ENCODE data around the gene BCAT1. TPM values are rescaled to one million over a fixed set of nuclear protein-coding genes. Genes with fewer than 3 reads are reported as not detected.

BCAT1 gene, protein sequence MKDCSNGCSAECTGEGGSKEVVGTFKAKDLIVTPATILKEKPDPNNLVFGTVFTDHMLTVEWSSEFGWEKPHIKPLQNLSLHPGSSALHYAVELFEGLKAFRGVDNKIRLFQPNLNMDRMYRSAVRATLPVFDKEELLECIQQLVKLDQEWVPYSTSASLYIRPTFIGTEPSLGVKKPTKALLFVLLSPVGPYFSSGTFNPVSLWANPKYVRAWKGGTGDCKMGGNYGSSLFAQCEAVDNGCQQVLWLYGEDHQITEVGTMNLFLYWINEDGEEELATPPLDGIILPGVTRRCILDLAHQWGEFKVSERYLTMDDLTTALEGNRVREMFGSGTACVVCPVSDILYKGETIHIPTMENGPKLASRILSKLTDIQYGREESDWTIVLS
- polyA plus RNA-seq (2011; rRNA removed) (61.1 and 62.8 TPM in 2 replicates), polyA minus RNA-seq (2011; rRNA and poly(A)+ RNA removed) (116 and 172 TPM in 2 replicates)

DNA sequence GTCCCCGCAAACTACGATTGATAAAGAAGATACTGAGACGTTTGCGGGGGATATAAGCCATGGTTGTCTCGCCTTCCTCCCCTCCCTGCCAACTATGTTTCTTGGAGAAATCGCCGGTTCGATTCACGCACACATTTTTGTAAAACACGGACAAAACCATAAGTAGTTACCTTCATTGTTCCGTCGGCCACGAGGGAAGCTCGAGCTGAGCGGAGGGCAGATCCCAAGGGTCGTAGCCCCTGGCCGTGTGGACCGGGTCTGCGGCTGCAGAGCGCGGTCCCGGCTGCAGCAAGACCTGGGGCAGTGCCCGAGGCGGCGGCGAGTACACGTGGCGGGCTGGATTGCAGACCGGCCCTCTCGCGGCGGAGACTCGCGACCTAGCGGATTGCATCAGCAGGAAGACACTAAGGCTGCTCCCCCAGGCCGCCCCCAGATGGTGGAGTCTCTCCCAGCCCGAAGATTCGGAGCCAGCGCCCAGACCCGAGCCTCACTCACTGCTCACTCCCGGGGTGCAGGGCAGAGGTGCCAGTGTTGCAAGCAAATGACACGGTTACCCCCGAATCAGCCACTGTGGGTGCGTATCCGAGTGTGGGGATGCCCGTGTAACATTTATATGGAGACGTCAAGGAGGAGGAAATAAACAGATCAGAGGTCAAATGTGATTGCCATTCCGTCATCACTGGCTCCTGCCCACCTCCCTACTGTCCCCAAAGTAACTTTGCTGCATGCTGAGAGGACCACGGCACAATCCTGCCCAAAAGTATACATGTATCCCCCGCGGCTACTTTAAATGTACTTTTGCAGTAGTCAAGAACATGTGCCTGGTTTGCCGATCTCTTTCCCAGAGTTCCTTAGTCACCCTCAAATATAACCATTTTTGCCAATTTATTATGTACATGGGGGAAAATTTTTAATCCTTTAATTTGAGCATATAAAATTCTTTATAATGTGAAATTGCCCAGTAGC lies at the start of gene BCAT1:
Gene BCAT1, minus strand, starts transcription at position 345 of the 966 bp plus-strand sequence. Its CDS starts 169 bp downstream, at position 176.
- DNase-seq (ENCODE audit: low read depth, low spot score), result peak; percentile 70
- Histone ChIP-seq H3K9me3 (ENCODE audit: control insufficient read depth, insufficient read depth, low read length) (no peaks in the 10 kb centered on the region), H3K4me3 (ENCODE audit: low read depth, low read length) (peak within 1 kb of the TSS; percentile 86), H3K27ac (ENCODE audit: low read depth, low read length) (peak within 1 kb of the TSS; percentile 92), H3K27me3 (ENCODE audit: control insufficient read depth, insufficient read depth, low read length) (no peaks in the 10 kb centered on the region)
- TF ChIP-seq, protein P1, sequence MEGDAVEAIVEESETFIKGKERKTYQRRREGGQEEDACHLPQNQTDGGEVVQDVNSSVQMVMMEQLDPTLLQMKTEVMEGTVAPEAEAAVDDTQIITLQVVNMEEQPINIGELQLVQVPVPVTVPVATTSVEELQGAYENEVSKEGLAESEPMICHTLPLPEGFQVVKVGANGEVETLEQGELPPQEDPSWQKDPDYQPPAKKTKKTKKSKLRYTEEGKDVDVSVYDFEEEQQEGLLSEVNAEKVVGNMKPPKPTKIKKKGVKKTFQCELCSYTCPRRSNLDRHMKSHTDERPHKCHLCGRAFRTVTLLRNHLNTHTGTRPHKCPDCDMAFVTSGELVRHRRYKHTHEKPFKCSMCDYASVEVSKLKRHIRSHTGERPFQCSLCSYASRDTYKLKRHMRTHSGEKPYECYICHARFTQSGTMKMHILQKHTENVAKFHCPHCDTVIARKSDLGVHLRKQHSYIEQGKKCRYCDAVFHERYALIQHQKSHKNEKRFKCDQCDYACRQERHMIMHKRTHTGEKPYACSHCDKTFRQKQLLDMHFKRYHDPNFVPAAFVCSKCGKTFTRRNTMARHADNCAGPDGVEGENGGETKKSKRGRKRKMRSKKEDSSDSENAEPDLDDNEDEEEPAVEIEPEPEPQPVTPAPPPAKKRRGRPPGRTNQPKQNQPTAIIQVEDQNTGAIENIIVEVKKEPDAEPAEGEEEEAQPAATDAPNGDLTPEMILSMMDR (IDR thresholded peaks at IDR 0.05; ENCODE audit: low read depth, low read length), result peak; percentile 16; the same call in 1 of the 2 replicates
- ChIA-PET CTCF (interaction anchor here (1.2 kb wide), 1 partner anchor 206 kb away, joined by 3 read pairs; no protein-coding TSS in a partner anchor), POLR2A (interaction anchor here (0.7 to 1.8 kb wide), 4 partner anchors 19 to 571 kb away, joined by 3 to 4 read pairs (median 4); no protein-coding TSS in a partner anchor)

DNA sequence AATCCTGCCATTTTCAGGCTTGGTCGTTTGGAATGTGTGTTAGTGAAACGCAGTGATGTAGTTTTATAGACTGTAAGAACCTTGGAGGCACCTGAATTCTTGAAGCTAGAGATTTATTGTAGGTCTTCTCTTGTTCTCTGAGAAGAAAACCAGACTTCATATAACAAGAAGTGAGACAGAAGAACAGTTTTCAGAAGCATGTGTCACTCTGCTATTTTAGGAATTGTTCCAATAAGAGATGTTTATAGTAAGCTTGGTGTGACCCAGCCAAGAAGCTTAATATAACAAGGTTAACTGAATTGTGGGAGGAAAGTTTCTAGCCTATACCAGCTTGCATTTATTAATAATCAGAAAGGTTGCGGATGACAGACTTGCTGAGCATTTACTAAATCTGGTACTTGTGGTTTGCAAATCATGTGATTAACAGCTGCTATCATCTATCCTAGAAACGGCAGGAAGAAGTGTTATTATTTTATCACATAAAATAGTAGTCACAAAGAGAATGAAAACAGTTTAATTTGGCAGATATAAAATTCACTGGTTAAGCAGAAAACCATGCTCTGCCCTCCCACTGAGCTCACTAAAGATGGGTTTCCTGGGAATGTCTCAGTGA lies 49.2 kb upstream of the BCAT1 start:
- ChIA-PET POLR2A (interaction anchor here (0.9 to 2.0 kb wide), 2 partner anchors 153 to 197 kb away, joined by 3 to 5 read pairs; partner anchors contain the start of genes DNAI7 and ETFRF1), CTCF (interaction anchor here (1.0 to 4.8 kb wide), 5 partner anchors 128 to 244 kb away, joined by 3 to 24 read pairs (median 3); no protein-coding TSS in a partner anchor)
- Histone ChIP-seq H3K4me3 (ENCODE audit: low read depth, low read length) (no peak overlapping the region), H3K9me3 (ENCODE audit: control insufficient read depth, insufficient read depth, low read length) (no peaks in the 10 kb centered on the region), H3K27me3 (ENCODE audit: control insufficient read depth, insufficient read depth, low read length) (no peaks in the 10 kb centered on the region), H3K27ac (ENCODE audit: low read depth, low read length) (no peak overlapping the region)
- TF ChIP-seq, protein P1 (IDR thresholded peaks at IDR 0.05; ENCODE audit: low read depth, low read length), result no peak
- peak; percentile 58 for DNase-seq (ENCODE audit: low read depth, low spot score)

DNA sequence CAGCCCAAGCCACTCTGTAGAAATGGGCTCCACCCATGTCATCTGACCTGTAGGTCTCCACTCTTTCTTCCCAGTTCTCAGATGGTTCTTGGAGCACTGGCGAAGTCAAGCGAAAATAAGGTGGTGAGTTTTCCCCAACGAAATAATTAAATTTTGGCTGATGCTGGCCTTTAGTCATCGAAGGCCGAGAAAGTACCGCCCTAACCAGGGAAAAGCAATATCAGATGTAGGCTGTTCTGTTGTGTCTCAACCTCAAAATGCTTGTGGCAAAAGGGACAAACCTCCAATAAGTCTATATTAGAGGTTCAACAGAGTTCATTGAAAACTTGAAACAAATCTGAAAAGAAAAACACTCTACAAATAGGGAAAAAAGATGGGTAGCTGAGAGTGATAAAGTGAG lies 48.6 kb upstream of the BCAT1 start:
- Histone ChIP-seq H3K9me3 (ENCODE audit: control insufficient read depth, insufficient read depth, low read length) (no peaks in the 10 kb centered on the region), H3K27ac (ENCODE audit: low read depth, low read length) (no peak overlapping the region), H3K27me3 (ENCODE audit: control insufficient read depth, insufficient read depth, low read length) (no peaks in the 10 kb centered on the region), H3K4me3 (ENCODE audit: low read depth, low read length) (no peak overlapping the region)
- ChIA-PET CTCF (interaction anchor here (0.8 to 4.8 kb wide), 7 partner anchors 129 to 243 kb away, joined by 3 to 24 read pairs (median 4); no protein-coding TSS in a partner anchor), POLR2A (interaction anchor here (0.9 kb wide), 1 partner anchor 197 kb away, joined by 3 read pairs; the partner anchor contains the start of genes DNAI7 and ETFRF1)
- TF ChIP-seq, protein P1 (IDR thresholded peaks at IDR 0.05; ENCODE audit: low read depth, low read length), result no peak
- DNase-seq (ENCODE audit: low read depth, low spot score), result no peak

DNA sequence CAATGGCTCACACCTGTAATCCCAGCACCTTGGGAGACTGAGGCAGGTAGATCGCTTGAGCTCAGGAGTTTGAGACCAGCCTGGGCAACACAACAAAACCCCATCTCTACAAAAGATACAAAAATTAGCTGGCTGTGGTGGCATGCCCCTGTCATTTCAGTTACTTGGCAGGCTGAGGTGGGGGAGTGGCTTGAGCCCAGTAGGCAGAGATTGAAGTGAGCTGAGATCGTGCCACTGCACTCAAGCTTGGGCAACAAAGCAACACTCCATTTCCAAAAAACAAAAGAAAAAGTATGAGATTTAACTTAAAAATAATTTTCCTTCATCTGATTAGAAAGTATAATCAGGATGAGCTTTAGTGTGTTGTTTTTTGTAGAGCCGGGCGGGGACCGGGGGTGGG lies 47.9 kb upstream of the BCAT1 start:
- Histone ChIP-seq H3K27ac (ENCODE audit: low read depth, low read length) (no peak overlapping the region), H3K4me3 (ENCODE audit: low read depth, low read length) (no peak overlapping the region), H3K27me3 (ENCODE audit: control insufficient read depth, insufficient read depth, low read length) (no peaks in the 10 kb centered on the region), H3K9me3 (ENCODE audit: control insufficient read depth, insufficient read depth, low read length) (no peaks in the 10 kb centered on the region)
- no peak for DNase-seq (ENCODE audit: low read depth, low spot score)
- ChIA-PET POLR2A (no interaction called here), CTCF (interaction anchor here (0.8 to 4.8 kb wide), 5 partner anchors 133 to 244 kb away, joined by 3 to 24 read pairs (median 4); no protein-coding TSS in a partner anchor)
- TF ChIP-seq, protein P1 (IDR thresholded peaks at IDR 0.05; ENCODE audit: low read depth, low read length), result no peak
